HG03103 (cell line): ENCODE results near the gene EDN1.

ENCODE experiments used
- ATAC-seq: cut with Tn5 transposase; IDR thresholded peaks from one replicate; pipeline ENCODE4 v1.9.1; 2021; ENCODE audit warnings: low read depth; ENCODE audit not compliant: unreplicated experiment

The EDN1 gene

GRCh38 chr6:12269110-12269509 lies 21.1 kb upstream of the EDN1 start:
- ATAC-seq = no peak

- ATAC-seq = no peak
Measured at GRCh38 chr6:12270551-12271230, 19.5 kb upstream of the EDN1 start.

GRCh38 chr6:12271594-12271993 lies 18.6 kb upstream of the EDN1 start:
- ATAC-seq = no peak

GRCh38 chr6:12271997-12272396 lies 18.2 kb upstream of the EDN1 start:
- ATAC-seq = no peak

GRCh38 chr6:12275107-12275506 lies 15.1 kb upstream of the EDN1 start:
- no peak for ATAC-seq

- no peak for ATAC-seq
Measured at GRCh38 chr6:12276930-12277315, 13.2 kb upstream of the EDN1 start.

DNA sequence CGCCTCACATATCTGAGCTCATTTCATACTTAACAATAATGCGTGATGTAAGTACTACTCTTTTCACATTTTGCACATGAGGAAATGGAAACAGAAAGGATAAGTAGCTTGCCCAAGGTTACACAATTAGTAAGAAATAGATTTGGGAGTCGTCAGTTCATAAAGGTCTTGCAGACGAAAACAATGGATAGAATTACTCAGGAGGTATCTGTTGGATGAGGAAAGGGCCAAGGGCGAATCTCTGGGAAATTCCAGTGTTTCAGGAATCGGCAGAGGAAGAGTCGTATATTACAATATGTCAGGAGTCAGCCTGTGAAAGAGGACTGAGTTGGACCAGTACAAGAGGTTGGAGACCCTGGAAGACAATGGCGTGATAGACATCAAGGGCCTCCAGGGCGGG lies 12.8 kb upstream of the EDN1 start:
- no peak for ATAC-seq

DNA sequence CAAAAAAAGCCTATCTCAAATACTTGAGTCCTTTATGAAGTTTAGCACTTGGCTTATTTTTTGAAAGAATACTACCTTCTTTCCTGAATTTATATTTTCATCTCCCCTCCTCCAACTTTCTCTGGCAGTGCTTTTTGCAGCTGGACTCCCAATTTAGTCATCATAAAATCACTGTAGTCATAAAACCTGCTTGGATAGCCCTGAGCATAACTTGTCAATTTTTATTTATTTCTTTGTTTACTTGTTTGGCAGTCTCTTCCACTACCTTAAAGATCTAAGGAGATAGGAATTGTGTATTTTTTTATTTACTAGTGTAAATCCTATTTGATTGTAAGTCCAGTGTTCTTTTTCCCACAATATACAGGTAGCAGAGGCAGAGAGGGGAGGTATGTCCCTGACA lies 11.2 kb upstream of the EDN1 start:
- ATAC-seq = no peak

- ATAC-seq = no peak
Measured at GRCh38 chr6:12279322-12280091, 10.7 kb upstream of the EDN1 start.

- no peak for ATAC-seq
Measured at GRCh38 chr6:12280458-12280857, 9.7 kb upstream of the EDN1 start.

GRCh38 chr6:12280902-12281301 lies 9.3 kb upstream of the EDN1 start:
- no peak for ATAC-seq

DNA sequence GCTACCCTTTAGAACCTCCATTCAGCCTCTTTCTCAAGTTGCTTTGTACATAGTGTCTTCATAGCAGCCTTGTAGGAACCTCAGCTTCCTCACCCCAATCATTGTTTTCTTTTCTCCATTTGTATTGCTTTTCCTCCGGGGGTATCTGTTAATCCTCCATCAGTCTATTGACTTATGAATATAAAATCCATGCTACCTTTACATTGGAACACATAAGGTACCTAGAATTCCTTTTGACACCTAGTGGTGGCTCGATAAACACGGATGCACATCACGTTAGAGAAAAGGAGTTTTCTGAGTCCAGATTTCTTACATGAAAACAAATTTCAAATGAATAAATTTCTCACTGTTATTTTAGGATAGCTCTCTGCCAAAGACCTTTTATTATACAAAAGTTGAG lies 6.3 kb upstream of the EDN1 start:
- ATAC-seq = no peak

- no peak for ATAC-seq
Measured at GRCh38 chr6:12286373-12287110, 3.6 kb upstream of the EDN1 start.

DNA sequence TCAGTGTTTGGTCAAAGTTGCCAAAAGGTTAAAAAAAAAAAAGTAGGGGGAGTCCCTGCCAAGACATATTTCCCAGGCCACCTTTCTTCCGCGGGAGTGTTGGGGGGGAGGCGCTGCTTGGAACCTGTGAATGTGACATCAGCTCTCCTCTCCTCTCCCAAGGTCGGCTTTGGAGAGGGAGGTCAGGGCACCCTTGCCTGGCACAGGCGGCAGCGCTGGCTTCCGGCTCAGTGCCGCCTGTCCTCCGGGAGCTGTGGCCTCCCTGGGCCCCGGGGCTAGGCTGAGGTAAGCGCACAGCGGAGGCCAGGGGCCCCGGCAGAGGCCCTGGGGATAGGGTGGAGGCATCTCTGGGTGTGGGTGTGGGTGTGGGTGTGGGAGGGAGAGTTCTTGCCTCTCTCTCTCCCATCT lies 1.9 kb upstream of the EDN1 start:
- no peak for ATAC-seq

DNA sequence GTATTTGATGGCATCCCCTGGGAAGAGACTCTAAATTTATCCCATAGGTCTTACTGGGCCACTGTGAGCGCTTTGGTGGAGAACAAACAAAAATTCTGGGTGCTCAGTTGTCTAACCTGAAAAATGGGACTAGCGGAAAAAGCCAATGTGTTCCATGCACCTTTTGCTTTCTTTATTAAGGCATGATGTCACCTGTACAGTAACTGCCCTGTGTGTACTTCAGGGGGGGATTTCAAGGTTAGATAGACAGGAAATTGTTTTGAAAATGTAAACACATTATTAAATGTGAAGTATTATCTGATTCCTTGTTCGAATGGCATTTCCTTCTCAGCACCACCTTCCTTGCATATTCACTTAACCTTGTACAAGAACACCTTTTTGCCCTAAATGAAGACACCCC lies 1.2 kb upstream of the EDN1 start:
- no peak for ATAC-seq

DNA sequence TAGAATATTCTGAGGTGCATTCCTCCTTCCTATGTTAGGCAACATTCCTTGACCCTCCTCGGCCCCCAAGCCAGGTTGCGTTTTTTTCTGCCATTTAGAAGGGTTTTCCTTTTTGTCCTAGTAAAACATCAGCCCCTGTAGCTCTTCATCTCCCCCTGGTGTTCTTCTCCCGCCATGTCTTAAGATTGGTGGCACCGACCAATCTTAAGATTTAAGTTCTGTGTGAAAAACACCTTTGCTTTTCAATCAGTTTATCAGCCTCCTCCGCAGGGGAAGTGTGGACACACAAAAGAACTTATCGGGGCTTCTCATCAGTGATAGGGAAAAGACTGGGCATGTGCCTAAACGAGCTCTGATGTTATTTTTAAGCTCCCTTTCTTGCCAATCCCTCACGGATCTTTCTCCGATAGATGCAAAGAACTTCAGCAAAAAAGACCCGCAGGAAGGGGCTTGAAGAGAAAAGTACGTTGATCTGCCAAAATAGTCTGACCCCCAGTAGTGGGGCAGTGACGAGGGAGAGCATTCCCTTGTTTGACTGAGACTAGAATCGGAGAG lies 719 bp upstream of the EDN1 start:
- ATAC-seq = no peak

DNA sequence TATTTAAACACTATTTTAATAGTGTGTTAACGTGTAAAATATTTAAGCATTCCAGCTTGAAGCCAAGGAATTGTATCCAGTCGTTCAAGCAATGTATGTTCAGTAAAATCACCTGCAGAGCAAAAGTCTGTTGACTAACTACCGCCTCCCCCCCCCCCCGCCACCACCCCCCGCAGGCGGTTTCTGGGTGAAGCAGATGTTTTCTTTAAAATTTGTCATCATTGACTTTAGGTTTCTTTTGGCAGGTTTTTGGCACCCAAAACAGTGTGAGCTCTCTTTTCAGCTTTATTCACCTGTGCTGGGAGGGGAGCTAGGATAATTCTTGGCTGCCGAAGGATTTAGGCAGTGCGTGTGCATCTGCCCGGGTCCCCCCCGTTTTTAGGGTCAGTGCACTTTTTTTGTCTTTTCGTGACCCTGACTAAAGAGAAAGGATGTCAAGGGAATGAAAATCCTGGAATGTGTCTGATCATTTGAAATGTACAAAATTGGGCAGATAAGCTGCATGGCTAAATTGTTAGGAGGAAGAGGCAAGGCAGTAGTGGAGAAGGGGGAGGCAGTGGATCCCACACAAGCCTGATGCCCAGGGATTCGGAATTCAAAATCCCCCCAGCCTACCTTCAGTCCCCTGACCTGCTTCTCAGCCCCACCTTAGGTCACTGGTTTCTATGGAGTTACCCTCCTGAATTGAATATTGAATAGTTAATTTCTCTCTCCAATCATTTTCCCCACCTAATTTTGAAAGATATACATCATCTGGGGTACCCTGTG lies 1.1 kb downstream of the EDN1 start:
- no peak for ATAC-seq

DNA sequence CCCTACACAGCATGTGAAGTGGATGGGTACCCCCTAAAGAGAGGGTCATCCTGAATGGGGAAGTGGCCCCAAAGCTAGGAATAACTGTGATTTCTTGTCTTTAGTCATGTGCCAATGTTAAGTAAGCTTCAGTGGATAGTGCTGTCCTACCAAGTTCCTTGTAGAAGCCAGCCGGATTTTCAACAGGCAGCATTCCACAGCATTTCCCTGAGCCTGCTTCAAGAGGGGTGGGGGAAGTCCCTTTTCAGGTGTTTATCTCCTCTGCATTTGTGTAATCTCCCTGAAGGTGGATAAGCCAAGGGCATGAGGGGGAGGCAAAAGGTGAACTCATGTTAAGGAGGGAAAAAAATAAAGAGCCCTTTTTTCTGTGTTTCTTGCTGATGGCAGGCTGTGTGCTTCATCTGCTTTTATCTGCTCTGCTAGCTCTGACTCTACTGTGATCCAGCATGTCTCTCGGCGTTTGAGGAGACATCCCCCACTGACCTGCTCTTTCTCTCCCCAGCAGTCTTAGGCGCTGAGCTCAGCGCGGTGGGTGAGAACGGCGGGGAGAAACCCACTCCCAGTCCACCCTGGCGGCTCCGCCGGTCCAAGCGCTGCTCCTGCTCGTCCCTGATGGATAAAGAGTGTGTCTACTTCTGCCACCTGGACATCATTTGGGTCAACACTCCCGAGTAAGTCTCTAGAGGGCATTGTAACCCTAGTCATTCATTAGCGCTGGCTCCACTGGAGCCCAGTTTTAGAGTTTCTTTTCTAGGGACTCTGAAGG lies 1.9 kb downstream of the EDN1 start:
- no peak for ATAC-seq

DNA sequence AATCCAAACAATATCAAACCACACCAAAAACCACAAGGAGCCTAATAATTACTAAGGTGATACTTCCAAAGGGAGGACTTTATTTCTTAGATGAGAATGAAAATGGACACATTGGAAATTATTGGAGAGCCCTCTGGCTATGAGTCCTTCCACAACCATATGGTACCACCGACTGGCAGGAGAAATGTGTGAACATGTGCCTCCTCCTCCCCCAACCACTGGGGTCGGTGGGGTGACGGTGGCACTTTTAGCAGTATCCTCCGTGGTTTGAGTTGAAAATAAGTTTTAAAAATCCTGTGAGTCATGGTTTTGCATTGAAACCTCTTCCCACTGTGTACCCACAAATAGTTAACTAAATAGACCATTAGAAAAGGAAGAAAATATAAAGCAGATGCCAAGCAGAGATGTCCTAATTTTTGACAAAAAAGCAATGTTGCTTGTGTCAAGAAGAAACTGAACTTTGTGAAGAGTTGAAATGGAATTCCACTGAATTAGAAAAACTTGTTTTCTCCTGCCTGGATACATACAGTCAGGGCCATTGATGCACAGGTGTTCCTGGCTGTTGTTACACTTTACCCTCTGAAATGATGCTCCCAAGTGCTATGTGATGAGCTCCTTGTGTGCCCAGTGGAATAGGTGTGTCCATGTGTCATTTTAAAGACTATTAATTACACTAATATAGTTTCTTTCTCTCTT lies 3.2 kb downstream of the EDN1 start:
- no peak for ATAC-seq
